HepG2 (cell line): ENCODE results near the gene LRRC51. TPM values are rescaled to one million over a fixed set of nuclear protein-coding genes. Genes with fewer than 3 reads are reported as not detected.

ENCODE experiments used
- ATF6 ChIP-seq: sonication (generic); formaldehyde crosslinking; conservative IDR thresholded peaks from 2 replicates; pipeline ENCODE4 v1.4.0; 2020; ENCODE audit warnings: missing genetic modification reagents
- CBFB ChIP-seq: sonication (generic); formaldehyde crosslinking; IDR thresholded peaks from 2 replicates; pipeline ENCODE4 v1.4.0; 2020; ENCODE audit warnings: missing genetic modification reagents
- EEA1 ChIP-seq: sonication (generic); formaldehyde crosslinking; IDR thresholded peaks from 2 replicates; pipeline ENCODE4 v1.5.1; 2020; ENCODE audit warnings: mild to moderate bottlenecking, missing genetic modification reagents, borderline replicate concordance
- FOXC1 ChIP-seq: sonication (generic); formaldehyde crosslinking; IDR thresholded peaks from 2 replicates; pipeline ENCODE4 v1.8.0; 2022; ENCODE audit warnings: mild to moderate bottlenecking, missing genetic modification reagents, borderline replicate concordance
- FOXM1 ChIP-seq: sonication (generic); formaldehyde crosslinking; IDR thresholded peaks from 2 replicates; pipeline ENCODE4 v1.5.0; 2020; ENCODE audit warnings: missing genetic modification reagents
- FOXP1 ChIP-seq, 2 experiments: fragments of 450-650 bp in 1 of 2; IDR thresholded peaks; 2 replicates each; pipeline ENCODE4 v1.6.1; 2017 to 2018; ENCODE audit warnings: antibody characterized with exemption in 1 of 2
- GTF2F1 ChIP-seq: fragments of 150-350 bp; IDR thresholded peaks from 2 replicates; pipeline ENCODE4 v1.6.1; 2014; ENCODE audit warnings: low read length
- GTF3A ChIP-seq: sonication (generic); formaldehyde crosslinking; conservative IDR thresholded peaks from 2 replicates; pipeline ENCODE4 v1.4.0; 2020; ENCODE audit warnings: mild to moderate bottlenecking, missing genetic modification reagents
- HMGA1 ChIP-seq: sonication (generic); formaldehyde crosslinking; conservative IDR thresholded peaks from 2 replicates; pipeline ENCODE4 v1.4.0; 2020; ENCODE audit warnings: missing genetic modification reagents
- MXD1 ChIP-seq: sonication (generic); formaldehyde crosslinking; IDR thresholded peaks from 2 replicates; pipeline ENCODE4 v1.4.0; 2020; ENCODE audit warnings: mild to moderate bottlenecking, missing genetic modification reagents
- MXI1 ChIP-seq: IDR thresholded peaks from 3 replicates; pipeline ENCODE4 v1.6.1; 2012; ENCODE audit warnings: low read depth, low read length, inconsistent platforms, borderline replicate concordance
- PRDM10 ChIP-seq: sonication (generic); formaldehyde crosslinking; IDR thresholded peaks from 2 replicates; pipeline ENCODE4 v1.4.0; 2020; ENCODE audit warnings: low read depth, missing genetic modification reagents
- RBAK ChIP-seq: sonication (generic); formaldehyde crosslinking; IDR thresholded peaks from 2 replicates; pipeline ENCODE4 v1.5.1; 2020; ENCODE audit warnings: mild to moderate bottlenecking, missing genetic modification reagents
- SALL1 ChIP-seq: sonication (generic); formaldehyde crosslinking; IDR thresholded peaks from 2 replicates; pipeline ENCODE4 v1.8.0; 2022; ENCODE audit warnings: mild to moderate bottlenecking, missing genetic modification reagents
- TAF1 ChIP-seq: sonication (generic); formaldehyde crosslinking; IDR thresholded peaks from 2 replicates; pipeline ENCODE4 v1.4.0; 2020; ENCODE audit warnings: missing genetic modification reagents
- TEAD2 ChIP-seq: sonication (generic); formaldehyde crosslinking; IDR thresholded peaks from 2 replicates; pipeline ENCODE4 v1.9.0; 2021; ENCODE audit warnings: missing genetic modification reagents
- THYN1 ChIP-seq: sonication (generic); formaldehyde crosslinking; IDR thresholded peaks from 2 replicates; pipeline ENCODE4 v1.8.1; 2023; ENCODE audit warnings: low read depth, mild to moderate bottlenecking, moderate library complexity, missing genetic modification reagents, borderline replicate concordance
- ZBTB20 ChIP-seq: sonication (generic); formaldehyde crosslinking; IDR thresholded peaks from 2 replicates; pipeline ENCODE4 v1.8.1; 2023; ENCODE audit warnings: missing genetic modification reagents, low read depth, mild to moderate bottlenecking, borderline replicate concordance
- ZBTB8A ChIP-seq: sonication (generic); formaldehyde crosslinking; IDR thresholded peaks from 2 replicates; pipeline ENCODE4 v1.4.0; 2020; ENCODE audit warnings: mild to moderate bottlenecking, low read depth, missing genetic modification reagents, borderline replicate concordance
- ZNF44 ChIP-seq: sonication (generic); formaldehyde crosslinking; IDR thresholded peaks from 2 replicates; pipeline ENCODE4 v1.5.1; 2020; ENCODE audit warnings: mild to moderate bottlenecking, missing genetic modification reagents
- ZNF552 ChIP-seq: sonication (generic); formaldehyde crosslinking; IDR thresholded peaks from 2 replicates; pipeline ENCODE4 v1.9.0; 2022; ENCODE audit warnings: missing genetic modification reagents, mild to moderate bottlenecking, borderline replicate concordance
- ZNF558 ChIP-seq: sonication (generic); formaldehyde crosslinking; IDR thresholded peaks from 2 replicates; pipeline ENCODE4 v1.9.0; 2022; ENCODE audit warnings: mild to moderate bottlenecking, missing genetic modification reagents, borderline replicate concordance
- ZNF580 ChIP-seq: IDR thresholded peaks from 2 replicates; pipeline ENCODE4 v1.6.1; 2016; ENCODE audit warnings: low read depth, borderline replicate concordance
- ZNF605 ChIP-seq: sonication (generic); formaldehyde crosslinking; IDR thresholded peaks from 2 replicates; pipeline ENCODE4 v1.8.0; 2022; ENCODE audit warnings: mild to moderate bottlenecking, missing genetic modification reagents
- ZNF749 ChIP-seq: sonication (generic); formaldehyde crosslinking; IDR thresholded peaks from 2 replicates; pipeline ENCODE4 v1.8.0; 2022; ENCODE audit warnings: mild to moderate bottlenecking, missing genetic modification reagents, moderate library complexity, borderline replicate concordance
- polyA plus RNA-seq, 8 experiments: library from polyadenylated mRNA; depleted of rRNA in 3 of 8; stranded (reverse) in 7 of 8; unstranded in 1 of 8; fragments of >200 nt; fragmentation: Illumina TruSeq in 4 of 8; extraction: Trizol in 4 of 8; gene quantifications; 2 replicates each; pipeline versions ENCODE4 v1.2.1 to v1.2.3, GENCODE V29; 2011 to 2016; ENCODE audit warnings: low read depth in 4 of 8, missing spikeins in 1 of 8, mixed read lengths in 1 of 8; ENCODE audit not compliant: insufficient read depth in 1 of 8
- total RNA-seq, 5 experiments: library from RNA; depleted of rRNA; stranded (reverse); fragments of >200 nt; fragmentation: Illumina TruSeq; extraction: Trizol; gene quantifications; 2 replicates each; pipeline ENCODE4 v1.2.3, GENCODE V29; 2016; ENCODE audit warnings: low read depth in 1 of 5

Gene LRRC51
- total and polyA plus RNA-seq, 2 of the 13 experiments (the other 11 are each of a cell fraction or from before 2014, with no cell fraction given) = 5.3 to 6.0 TPM

GRCh38 chr11:72041364-72042063, 39.1 kb upstream of the LRRC51 start (continued):
- TF ChIP-seq PRDM10 (CRISPR knock-in tag) = no peak
- TF ChIP-seq TAF1 (CRISPR knock-in tag) = peak; percentile 34; the same call in 1 of the 2 replicates
- no peak for TF ChIP-seq FOXM1 (CRISPR knock-in tag)
- TF ChIP-seq ZNF749 (CRISPR knock-in tag) = no peak
- TF ChIP-seq ATF6 = no peak
- no peak for TF ChIP-seq EEA1 (CRISPR knock-in tag)
- no peak for TF ChIP-seq THYN1 (CRISPR knock-in tag)
- TF ChIP-seq ZNF44 = no peak
- no peak for TF ChIP-seq FOXP1 (IDR thresholded peaks at IDR 0.05)
- no peak for TF ChIP-seq FOXP1 (CRISPR knock-in tag; IDR thresholded peaks at IDR 0.05)
- TF ChIP-seq ZNF552 (CRISPR knock-in tag) = no peak
- no peak for TF ChIP-seq ZNF580 (CRISPR knock-in tag)
- no peak for TF ChIP-seq MXI1
- TF ChIP-seq ZNF558 = no peak
- TF ChIP-seq RBAK (CRISPR knock-in tag) = no peak
- no peak for TF ChIP-seq GTF2F1
- peak; percentile 49; the same call in 1 of the 2 replicates for TF ChIP-seq MXD1 (CRISPR knock-in tag)
- TF ChIP-seq CBFB (CRISPR knock-in tag) = no peak
- no peak for TF ChIP-seq ZBTB20
- no peak for TF ChIP-seq TEAD2 (CRISPR knock-in tag)
- TF ChIP-seq FOXC1 (CRISPR knock-in tag) = no peak
- no peak for TF ChIP-seq ZNF605 (CRISPR knock-in tag)
- no peak for TF ChIP-seq ZBTB8A (CRISPR knock-in tag)
- TF ChIP-seq SALL1 = peak; percentile 48; the same call in 1 of the 2 replicates
- TF ChIP-seq HMGA1 = no peak
- TF ChIP-seq GTF3A (CRISPR knock-in tag) = no peak
